GM19395 (cell line): Measurements from ENCODE around the gene PLD1.
"Not testable (repeated sequence)": the region's sequence is repeated elsewhere in the genome, so short reads cannot be mapped to it uniquely, and the experiment has no call there.

Experiments used
- ATAC-seq: cut with Tn5 transposase; IDR thresholded peaks from one replicate; pipeline ENCODE4 v1.9.1; 2021; ENCODE audit warnings: mild to moderate bottlenecking, moderate library complexity; ENCODE audit not compliant: unreplicated experiment

Gene PLD1

DNA sequence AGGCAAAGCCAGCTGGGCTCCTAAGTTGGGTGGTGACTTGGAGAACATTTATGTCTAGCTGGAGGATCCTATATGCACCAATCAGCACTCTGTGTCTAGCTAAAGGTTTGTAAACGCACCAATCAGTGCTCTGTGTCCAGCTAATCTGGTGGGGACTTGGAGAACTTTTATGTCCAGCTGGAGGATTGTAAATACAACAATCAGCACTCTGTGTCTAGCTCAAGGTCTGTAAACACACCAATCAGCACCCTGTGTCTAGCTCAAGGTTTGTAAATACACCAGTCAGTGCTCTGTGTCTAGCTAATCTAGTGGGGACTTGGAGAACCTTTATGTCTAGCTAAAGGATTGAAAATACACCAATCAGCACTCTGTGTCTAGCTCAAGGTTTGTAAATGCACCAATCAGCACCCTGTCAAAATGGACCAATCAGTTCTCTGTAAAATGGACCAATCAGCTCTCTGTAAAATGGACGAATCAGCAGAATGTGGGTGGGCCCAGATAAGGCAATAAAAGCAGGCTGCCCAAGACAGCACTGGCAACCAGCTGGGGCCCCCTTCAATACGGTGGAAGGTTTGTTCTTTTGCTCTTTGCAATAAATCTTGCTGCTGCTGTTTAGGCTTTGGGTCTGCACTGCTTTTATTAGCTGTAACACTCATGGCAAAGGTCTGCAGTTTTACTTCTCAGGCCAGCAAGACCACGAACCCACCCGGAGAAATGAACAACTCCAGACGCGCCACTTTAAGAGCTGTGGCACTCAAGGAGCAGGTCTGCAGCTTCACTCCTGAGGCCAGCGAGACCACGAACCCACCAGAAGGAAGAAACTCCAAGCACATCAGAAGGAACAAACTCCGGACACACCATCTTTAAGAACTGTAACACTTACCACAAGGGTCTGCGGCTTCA lies 63.7 kb downstream of the PLD1 start:
- ATAC-seq = not testable (repeated sequence)

DNA sequence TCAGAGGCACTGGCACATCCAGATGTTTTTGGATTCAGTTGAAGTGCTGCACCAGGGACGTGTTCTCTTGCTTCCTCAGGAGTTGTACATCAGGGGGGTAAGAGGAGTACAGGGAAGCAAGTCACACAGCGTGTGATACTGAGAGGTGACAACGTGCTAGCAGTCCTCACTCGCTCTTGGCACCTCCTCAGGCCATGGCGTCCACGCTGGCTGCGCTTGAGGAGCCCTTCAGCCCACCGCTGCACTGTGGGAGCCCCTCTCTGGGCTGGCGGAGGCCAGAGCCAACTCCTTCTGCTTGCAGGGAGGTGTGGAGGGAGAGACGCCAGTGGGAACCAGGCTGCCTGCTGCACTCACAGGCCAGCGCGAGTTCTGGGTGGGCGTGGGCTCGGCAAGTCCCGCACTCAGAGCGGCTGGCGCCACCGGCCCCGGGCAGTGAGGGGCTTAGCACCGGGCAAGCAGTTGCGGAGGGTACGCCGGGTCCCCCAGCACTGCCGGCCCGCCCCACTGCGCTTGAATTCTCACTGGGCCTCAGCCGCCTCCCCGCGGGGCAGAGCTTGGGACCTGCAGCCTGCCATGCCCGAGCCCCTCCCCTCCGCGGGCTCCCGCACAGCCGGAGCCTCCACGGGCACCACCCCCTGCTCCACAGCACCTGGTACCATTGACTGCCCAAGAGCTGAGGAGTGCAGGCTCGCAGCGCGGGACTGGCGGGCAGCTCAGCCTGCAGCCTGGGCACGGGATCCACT lies 64.5 kb downstream of the PLD1 start:
- ATAC-seq = no peak

DNA sequence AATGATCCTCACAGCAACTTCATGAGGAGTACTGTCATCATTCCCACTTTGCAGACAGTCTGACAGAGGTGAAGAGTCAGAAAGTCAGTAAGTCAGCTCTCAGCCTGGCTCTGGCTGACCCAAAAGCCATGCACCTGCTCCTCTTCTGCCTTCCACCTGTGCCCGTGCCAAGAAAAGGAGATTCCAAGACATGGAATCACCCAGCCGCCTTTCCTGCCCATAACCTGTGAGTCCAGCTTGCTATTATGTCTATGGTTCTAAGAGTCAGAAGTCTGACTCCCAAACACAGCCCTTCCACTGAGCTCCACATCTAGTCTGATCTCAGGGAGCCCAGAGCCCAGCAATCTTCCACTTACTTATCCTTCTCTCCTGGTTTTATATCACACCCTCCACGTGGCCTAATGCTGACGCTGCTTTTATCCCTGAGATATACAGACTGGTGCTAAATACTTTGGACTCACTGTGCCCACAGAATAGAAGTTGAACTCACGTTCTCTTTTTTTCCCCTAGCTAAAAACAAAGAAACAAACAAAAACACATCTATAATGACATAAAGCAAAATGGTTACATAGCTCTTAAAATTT lies 66.0 kb downstream of the PLD1 start:
- ATAC-seq = no peak

DNA sequence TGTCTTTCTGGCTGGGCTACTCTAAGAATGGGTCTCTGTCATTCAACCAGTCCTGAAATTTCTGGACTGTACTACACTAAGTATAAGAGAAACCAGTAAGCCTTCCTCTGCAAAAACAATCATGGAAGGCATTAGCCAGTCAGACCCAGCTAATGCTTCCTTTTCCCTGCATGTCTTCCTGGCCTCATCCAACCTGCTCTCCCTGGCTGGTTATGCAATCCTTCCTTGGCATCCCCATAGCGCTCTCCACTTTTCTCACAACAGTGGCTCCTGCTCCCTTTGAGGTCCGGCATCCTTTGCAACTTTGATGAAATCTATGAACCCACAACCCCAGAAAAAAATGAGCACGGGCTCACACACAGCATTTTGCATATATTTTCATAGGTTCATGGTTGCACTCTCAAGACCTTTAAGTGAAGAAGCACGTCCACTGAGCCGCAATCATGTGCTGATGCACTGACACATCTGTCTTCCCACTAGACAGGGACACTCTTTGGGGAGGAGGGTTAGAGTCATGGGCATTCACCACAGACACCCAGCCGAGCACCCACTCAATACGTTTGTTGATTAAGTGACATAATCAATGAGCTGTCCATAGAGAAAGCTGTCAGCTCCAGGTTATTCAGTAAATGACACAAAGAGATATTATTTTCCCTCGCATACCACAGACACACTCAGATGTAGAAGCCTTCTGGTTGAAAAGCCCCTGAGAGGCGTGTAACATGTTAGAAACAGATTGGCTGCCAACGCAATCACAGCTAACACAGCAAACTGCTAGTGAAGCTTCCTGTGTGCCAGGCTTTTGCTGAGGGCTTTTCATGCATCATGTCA lies 66.7 kb downstream of the PLD1 start:
- ATAC-seq = no peak

DNA sequence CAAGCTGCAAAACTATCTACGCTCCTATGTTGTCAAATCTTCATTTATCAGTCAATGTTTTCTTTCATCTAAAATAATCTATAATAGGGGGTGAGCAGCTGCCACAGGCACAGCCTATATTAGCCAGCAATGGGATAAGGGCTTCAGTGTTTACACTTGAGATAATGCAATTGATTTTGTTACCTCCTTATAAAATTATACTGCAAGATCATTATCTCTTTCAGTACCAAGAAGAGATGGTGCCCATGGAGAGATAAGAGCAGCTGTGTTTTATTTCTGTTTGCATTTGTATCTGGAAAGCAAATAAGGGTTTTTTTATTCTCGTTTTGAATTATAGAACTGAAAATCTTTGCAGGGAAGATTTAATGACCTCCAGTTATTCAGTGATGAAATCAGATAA lies 68.9 kb downstream of the PLD1 start:
- no peak for ATAC-seq

DNA sequence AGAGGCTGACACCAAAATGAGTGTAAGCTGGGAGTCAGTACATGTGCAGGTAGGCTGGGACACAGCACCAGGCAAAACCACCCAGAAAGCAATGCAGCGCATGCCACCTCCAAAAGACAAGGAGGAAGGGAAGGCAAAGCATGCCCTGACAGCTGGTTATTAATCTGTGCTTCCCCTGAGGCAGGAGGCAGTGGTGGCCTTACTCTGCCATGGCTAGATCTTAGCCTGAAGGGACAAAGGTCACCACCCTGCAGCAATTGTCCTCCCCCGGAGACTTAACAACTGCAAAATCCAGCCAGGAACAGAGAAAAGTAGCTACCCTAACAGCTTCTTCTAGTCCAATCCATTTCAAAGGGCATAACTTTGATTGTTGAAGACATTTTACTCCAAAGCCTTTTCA lies 73.7 kb downstream of the PLD1 start:
- no peak for ATAC-seq

DNA sequence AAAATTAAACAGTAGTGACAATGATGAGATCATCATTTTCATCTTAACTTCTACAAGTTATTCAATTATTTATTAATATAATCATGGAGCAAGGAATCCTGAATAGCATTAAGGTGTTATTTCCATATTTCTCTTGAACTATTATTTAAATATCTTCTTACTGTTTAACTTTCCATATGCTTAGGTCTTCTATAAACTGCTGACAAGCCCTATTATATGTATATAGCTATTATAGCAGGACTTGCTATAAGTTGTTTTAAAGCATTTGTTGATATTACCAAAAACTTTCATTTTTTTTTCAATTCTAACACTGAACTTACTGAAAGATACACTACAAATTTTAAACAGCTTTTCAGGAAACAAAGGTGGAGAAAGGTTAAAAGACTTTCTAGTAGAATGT lies 76.7 kb downstream of the PLD1 start:
- no peak for ATAC-seq

DNA sequence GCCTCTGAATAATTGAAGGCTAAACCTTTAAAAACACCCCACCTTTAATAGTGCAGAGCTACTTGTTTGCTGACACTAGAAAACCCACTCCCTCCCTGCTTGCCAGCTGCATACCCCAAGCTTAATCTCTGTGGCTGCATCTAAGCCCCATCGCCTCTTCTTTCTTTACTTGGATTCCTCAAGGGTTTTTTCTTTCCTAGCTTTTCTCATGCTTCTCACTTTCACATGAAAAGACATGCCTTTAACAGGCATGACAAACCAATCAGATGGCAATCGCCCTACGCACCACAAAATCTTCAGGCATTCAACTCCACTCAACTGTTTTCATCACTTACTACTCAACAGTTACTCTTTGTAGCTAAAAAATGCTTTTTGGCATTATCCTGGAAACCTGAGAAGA lies 77.5 kb downstream of the PLD1 start:
- ATAC-seq = no peak

DNA sequence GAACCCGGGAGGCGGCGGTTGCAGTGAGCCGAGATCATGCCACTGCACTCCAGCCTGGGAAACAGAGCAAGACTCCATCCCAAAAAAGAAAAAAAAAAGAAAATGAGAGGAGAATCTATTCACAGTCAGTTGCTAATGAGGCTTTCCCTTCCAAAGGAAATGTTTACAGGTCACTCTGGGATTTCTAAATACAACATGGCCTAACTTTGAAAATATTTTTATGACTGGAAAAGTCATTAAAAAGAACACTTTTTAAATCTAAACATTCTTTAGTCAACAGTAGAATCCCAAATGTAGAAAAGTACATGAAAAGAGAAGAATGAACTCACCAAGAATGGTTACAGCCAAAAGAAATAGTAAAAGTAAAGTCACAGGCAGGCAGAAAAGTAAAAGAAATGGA lies 78.6 kb downstream of the PLD1 start:
- ATAC-seq = no peak

DNA sequence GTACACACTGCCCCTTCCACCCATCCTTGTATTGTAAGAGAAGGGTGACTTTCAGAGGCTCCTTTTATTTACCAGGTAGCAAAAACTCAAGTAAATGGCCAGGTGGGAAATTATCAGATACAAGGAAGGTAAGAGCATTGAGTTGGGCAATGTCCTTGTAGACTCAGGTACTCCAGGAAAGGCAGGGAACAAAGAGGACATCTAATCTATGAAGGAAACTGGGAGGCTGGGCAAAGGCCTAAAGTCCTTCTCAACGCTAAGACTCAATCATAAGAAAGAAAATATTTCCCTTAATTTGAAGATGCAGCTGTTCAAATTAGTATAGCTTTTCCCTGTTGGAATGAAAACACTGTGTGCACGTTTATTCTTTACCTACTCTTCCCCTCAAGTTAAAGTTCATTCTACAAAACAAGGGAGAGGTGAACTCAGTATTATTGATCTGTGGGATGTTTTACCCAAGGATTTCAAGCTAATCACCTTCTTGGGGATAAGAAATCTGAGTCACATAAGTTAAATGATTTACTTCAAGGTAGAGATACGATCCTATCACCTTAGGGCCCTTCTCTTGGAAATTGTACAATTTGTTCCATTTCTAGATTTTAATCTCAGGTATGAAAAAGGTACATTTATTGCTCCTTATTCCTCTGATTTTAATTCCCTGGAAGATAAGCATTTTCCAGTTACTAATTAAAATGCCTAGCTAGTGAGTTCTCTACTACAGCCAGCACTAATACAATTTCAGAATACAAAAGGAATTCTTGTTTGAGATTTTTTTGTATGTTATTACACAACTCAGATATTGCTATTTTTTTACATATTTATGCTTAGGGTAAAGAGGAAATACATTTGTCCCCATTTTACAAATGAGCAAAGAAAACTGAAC lies 80.6 kb downstream of the PLD1 start:
- ATAC-seq = no peak

DNA sequence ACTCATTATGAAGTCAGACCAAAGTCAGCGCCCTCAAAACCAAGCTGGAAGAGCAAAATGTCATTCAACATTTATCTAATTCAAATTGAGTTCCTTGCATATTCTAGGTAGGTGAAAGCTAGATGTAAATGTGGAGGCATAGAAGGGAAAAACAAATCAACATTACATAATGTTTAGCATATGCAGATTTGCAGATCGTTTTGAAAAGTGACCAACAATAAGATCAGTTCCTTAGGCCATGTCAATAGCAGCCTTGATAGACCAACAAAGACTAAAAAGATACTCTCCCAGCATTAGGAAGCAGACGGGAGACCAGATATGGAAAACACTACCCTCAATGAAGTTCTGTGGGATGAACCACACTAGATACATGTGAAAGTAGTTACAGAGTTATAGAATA lies 83.0 kb downstream of the PLD1 start:
- ATAC-seq = no peak

DNA sequence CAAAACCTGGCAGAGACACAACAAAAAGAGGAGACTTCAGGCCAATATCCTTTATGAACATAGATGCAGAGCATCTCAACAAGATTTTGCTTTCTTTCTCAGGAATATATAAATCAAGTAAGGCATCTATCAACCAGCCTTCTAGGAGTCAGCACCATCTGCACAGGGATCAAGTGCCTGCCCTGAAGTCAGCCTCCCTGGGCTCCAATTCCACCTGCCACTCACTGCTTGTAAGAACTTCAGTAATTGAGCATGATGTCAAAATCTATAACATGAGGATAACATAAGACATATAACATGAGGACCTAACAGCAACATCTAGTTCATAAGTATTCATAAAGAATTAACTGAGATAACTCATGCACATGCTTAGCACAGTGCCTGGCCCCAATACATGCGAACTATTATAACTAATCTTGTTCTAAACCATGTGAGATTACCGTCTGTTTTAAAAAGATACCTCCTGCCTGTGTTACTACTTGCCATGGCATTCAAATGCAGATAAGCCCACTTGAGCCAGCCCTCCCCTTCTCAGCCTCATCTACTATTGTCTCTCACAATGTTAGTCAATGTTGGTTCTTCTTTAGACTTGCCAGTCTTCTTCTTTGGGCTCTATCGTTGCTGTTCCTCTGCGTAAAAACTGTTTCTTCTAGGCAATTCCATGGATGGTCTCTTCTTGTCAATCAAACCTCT lies 91.6 kb downstream of the PLD1 start:
- ATAC-seq = no peak

DNA sequence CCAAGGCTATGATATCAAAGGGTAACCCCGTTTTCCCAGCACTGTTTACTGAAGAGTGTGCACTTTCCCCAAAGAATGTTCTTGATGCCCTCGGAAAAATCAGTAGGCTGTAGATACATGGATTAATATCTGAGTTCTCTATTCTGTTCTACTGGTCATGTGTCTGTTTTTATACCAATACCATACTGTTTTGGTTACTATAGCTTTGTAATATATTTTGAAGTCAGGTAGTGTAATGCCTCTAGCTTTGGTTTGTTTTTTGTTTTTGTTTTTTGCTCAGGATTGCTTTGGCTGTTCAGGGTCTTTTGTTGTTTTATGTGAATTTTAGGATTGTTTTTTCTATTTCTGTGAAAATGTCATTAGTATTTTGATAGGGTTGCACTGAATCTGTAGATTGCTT lies 95.1 kb downstream of the PLD1 start:
- no peak for ATAC-seq

DNA sequence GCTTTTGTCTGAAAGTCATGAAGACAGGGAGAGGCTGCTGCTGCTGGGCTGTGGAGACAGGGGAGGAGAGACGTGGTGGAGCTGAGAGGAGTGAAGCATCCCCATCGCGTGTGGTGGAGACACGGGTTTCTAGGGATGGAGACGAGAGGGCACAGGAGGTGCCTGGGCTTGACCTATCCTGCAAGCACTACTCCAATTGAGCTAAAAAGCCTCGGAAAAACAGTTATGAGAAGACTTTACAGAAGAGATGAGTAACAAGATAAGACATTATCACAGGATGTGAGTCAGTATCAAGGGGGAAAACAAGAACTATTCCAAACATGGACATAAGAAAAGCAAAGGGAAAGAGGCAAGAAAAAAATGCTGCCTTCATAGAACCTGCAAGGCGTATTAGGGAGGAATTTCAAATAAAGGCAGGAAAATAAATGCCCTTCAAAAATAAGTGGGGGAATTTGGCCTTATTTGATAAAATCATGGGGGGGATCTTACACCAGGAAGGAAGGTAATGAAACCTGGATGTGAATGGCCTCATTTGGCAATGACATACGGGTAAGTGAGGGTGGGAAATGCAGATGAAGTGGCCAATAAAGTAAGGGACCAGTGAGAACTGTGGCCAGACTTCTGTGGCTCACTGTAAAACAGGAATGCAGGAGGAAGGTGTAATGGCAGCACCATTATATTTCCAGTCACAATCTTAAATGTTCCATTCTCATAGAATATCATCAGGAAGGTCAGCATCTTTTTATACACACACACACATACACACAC lies 97.9 kb downstream of the PLD1 start:
- no peak for ATAC-seq

DNA sequence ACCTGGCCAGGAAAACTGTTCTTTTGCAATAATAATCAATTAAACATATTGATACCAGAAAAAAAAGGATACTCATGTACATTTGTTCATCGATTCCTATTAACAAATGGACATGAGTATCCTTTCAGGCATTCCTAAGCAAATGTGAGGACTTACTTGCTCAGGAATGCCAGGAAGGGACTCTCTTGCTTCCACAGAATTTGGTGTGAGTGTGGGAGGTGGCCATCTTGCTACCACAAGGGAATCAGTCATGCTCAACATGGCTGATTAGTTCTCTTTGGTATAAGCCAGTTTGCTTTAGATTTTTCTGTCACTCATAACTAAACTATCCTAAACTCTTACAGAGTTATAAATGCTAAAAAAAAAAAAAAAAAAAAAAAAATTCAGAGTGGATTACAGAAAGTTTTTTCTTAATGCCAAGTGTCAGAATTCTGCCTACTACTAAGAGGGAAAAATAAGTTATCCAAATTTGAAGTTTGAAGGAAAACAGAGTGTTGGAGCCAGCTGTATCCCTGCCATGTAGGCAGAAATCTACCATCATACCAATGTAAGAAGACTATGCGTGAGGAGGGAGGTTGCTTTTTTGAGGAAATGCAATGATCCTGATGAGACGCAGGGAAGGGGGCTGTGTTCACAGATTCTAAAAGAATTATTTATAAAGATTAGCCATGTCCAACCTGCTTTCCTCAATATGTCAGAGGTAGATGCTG lies 98.7 kb downstream of the PLD1 start:
- no peak for ATAC-seq

DNA sequence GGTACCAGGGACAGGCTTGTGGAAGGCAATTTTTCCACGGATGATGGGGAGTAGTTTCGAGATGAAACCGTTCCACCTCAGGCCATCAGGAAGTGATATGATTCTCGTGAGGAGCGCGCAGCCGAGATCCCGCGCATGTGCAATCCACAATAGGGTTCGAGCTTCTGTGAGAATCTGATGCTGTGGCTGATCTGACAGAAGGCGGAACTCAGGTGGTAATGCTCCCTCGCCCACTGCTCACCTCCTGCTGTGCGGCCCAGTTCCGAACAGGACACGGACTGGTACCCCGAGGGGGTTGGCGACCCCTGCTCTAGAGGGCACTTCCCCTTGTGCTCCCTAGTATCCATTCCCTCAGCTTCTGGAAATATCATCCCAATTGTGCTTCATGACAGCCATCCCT lies 99.9 kb downstream of the PLD1 start:
- ATAC-seq = no peak

DNA sequence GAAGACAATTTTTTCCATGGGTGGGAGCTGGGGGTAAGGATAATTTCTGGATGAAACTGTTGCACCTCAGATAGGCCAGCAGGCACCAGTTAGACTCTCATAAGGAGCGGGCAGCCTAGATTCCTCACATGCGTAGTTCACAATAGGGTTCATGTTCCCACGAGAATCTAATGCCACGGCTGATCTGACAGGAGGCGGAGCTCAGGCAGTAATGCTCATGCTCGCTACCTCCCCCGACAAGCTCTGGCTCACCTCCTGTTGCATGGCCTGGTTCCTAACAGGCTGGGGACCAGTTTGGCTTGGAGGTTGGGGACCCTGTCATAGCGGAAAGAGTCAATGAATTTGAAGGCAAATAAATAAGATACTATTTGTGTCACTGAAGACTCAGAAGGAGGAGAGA lies 105.5 kb downstream of the PLD1 start:
- no peak for ATAC-seq

DNA sequence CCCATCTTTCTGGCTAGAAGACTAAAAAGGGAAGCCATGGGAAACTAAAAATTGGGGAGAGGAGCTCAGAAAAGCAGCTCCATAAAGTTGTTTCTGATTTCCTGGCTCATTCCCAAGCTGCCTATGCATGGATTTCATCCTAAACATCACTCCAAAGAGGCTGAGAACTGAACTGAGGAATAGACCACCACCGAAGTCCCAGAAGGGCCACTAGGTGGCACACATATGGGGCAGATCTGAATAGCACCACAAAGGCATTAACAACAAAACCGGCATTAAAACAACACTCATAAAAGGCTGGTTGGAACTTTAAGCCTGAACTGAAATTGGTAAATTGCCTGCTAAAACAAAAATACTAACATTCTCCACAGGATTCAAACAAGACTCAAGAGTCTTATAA lies 106.3 kb downstream of the PLD1 start:
- no peak for ATAC-seq
